Left lung (tissue), 10 donors: ENCODE measurements around the gene ZNF212. TPM values are rescaled to one million over a fixed set of nuclear protein-coding genes. Genes with fewer than 3 reads are reported as not detected.
"Not testable (repeated sequence)": the region's sequence is repeated elsewhere in the genome, so short reads cannot be mapped to it uniquely, and the experiment has no call there.

Experiments
- ATAC-seq: fragments of 200-7000 bp; cut with Tn5 transposase; one replicate; pipeline ENCODE4 v1.9.1; 2020; ENCODE audit warnings: moderate library complexity
- DNase-seq, 4 donors: peaks; one replicate each; pipeline ENCODE4 v3.0.0-alpha.2; 2013 to 2020
- H3K27ac ChIP-seq, 2 donors: fragments of 200-600 bp; sonication (generic) in 1 of 2; one replicate each; pipeline versions ENCODE4 v1.5.0 to v1.8.0; 2020 to 2021
- H3K27me3 ChIP-seq, 2 donors: fragments of 200-600 bp; sonication (generic) in 1 of 2; one replicate each; pipeline versions ENCODE4 v1.5.0 to v1.8.0; 2020 to 2021
- H3K36me3 ChIP-seq, 2 donors: fragments of 200-600 bp; sonication (generic) in 1 of 2; one replicate each; pipeline versions ENCODE4 v1.5.0 to v1.8.0; 2020 to 2021
- H3K4me1 ChIP-seq, 2 donors: fragments of 200-600 bp; one replicate each; pipeline ENCODE4 v1.8.0; 2021
- H3K4me3 ChIP-seq, 2 donors: fragments of 200-600 bp; sonication (generic) in 1 of 2; one replicate each; pipeline versions ENCODE4 v1.5.0 to v1.8.0; 2020 to 2021; ENCODE audit warnings: mild to moderate bottlenecking in 1 of 2
- H3K9me3 ChIP-seq, 2 donors: fragments of 200-600 bp; sonication (generic) in 1 of 2; one replicate each; pipeline versions ENCODE4 v1.5.0 to v1.8.0; 2020 to 2021
- intact Hi-C, 2 donors: fragments of 100-400 bp; cut with DNase I; formaldehyde crosslinking; loops; one replicate each; pipeline versions ENCODE4 v1.11.2 to v1.14.2; 2022
- polyA plus RNA-seq, 6 donors: library from polyadenylated mRNA; unstranded; fragments of 120-200 nt; gene quantifications; one replicate each; pipeline ENCODE4 v1.2.1, GENCODE V29; 2013; ENCODE audit not compliant: insufficient read length in 6 of 6
- total RNA-seq, 2 donors: library from RNA; stranded (reverse); fragmentation: NEBNext Ultra II Directional; extraction: Animal tissue kit (Norgen Biotek cat#: 25700); gene quantifications; one replicate each; pipeline ENCODE4 v1.2.1, GENCODE V29; 2021
- TF ChIP-seq, protein P1 (sequence below), 2 donors: fragments of 200-600 bp; sonication (generic) in 1 of 2; IDR thresholded peaks; one replicate each; pipeline versions ENCODE4 v1.5.0 to v1.8.0; 2021; ENCODE audit warnings: antibody characterized with exemption in 2 of 2
- donor health status: DM: no; HTN: yes; CAD: no.
- donor health status: DM: no; HTN: no; CAD: no.

Gene ZNF212
- total and polyA plus RNA-seq, 8 donors: 7.4 to 18.1 (median 16.0) TPM

DNA sequence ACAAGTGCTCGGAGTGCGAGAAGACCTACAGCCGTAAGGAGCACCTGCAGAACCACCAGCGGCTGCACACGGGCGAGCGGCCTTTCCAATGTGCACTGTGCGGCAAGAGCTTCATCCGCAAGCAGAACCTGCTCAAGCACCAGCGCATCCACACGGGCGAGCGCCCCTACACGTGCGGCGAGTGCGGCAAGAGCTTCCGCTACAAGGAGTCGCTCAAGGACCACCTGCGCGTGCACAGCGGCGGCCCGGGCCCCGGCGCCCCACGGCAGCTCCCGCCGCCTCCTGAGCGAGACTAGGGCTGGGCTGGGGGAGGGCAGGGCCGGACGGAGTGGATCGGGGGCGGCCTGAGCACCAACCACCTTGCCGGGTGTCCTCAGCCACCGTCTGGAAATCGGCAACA, 15.1 kb upstream of the ZNF212 start:
- intact Hi-C loops: no loop called here
- TF ChIP-seq, protein P1, sequence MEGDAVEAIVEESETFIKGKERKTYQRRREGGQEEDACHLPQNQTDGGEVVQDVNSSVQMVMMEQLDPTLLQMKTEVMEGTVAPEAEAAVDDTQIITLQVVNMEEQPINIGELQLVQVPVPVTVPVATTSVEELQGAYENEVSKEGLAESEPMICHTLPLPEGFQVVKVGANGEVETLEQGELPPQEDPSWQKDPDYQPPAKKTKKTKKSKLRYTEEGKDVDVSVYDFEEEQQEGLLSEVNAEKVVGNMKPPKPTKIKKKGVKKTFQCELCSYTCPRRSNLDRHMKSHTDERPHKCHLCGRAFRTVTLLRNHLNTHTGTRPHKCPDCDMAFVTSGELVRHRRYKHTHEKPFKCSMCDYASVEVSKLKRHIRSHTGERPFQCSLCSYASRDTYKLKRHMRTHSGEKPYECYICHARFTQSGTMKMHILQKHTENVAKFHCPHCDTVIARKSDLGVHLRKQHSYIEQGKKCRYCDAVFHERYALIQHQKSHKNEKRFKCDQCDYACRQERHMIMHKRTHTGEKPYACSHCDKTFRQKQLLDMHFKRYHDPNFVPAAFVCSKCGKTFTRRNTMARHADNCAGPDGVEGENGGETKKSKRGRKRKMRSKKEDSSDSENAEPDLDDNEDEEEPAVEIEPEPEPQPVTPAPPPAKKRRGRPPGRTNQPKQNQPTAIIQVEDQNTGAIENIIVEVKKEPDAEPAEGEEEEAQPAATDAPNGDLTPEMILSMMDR (IDR thresholded peaks at IDR 0.05): no peak
- H3K4me3 ChIP-seq: no peak overlapping the region
- no peak overlapping the region for H3K27ac ChIP-seq
- no peaks in the 10 kb centered on the region for H3K9me3 ChIP-seq
- H3K4me1 ChIP-seq: no peaks in the 10 kb centered on the region
- no peak for ATAC-seq
- DNase-seq: no peak
- H3K36me3 ChIP-seq: peaks cover 0 to 68% of the 10 kb centered on the region in 2 donors
- no peaks in the 10 kb centered on the region for H3K27me3 ChIP-seq

- no peaks in the 10 kb centered on the region for H3K4me1 ChIP-seq
- TF ChIP-seq, protein P1 (IDR thresholded peaks at IDR 0.05): no peak
- intact Hi-C loops: no loop called here
- H3K4me3 ChIP-seq: no peak overlapping the region
- DNase-seq (no peak), ATAC-seq (no peak)
- no peaks in the 10 kb centered on the region for H3K27me3 ChIP-seq
- no peaks in the 10 kb centered on the region for H3K9me3 ChIP-seq
- H3K36me3 ChIP-seq: peaks cover 0 to 60% of the 10 kb centered on the region in 2 donors
- H3K27ac ChIP-seq: no peak overlapping the region
Measured at GRCh38 chr7:149225106-149225505, 14.3 kb upstream of the ZNF212 start.

GRCh38 chr7:149225656-149226055, 13.8 kb upstream of the ZNF212 start:
- ATAC-seq: no peak

GRCh38 chr7:149226366-149226765, 13.1 kb upstream of the ZNF212 start:
- intact Hi-C loops, H3K4me1 ChIP-seq, H3K27ac ChIP-seq, H3K27me3 ChIP-seq, H3K9me3 ChIP-seq, DNase-seq, H3K4me3 ChIP-seq, ATAC-seq: not testable (repeated sequence)
- H3K36me3 ChIP-seq: peaks cover 0 to 48% of the 10 kb centered on the region in 2 donors

More at GRCh38 chr7:149225656-149226055, 13.8 kb upstream of the ZNF212 start:
- intact Hi-C loops: no loop called here
- Histone ChIP-seq H3K4me1 (no peaks in the 10 kb centered on the region), H3K4me3 (no peak overlapping the region), H3K27me3 (no peaks in the 10 kb centered on the region), H3K36me3 (peaks cover 0 to 55% of the 10 kb centered on the region in 2 donors), H3K9me3 (no peaks in the 10 kb centered on the region), H3K27ac (no peak overlapping the region)
- no peak for DNase-seq
- TF ChIP-seq, protein P1 (IDR thresholded peaks at IDR 0.05): no peak

DNA sequence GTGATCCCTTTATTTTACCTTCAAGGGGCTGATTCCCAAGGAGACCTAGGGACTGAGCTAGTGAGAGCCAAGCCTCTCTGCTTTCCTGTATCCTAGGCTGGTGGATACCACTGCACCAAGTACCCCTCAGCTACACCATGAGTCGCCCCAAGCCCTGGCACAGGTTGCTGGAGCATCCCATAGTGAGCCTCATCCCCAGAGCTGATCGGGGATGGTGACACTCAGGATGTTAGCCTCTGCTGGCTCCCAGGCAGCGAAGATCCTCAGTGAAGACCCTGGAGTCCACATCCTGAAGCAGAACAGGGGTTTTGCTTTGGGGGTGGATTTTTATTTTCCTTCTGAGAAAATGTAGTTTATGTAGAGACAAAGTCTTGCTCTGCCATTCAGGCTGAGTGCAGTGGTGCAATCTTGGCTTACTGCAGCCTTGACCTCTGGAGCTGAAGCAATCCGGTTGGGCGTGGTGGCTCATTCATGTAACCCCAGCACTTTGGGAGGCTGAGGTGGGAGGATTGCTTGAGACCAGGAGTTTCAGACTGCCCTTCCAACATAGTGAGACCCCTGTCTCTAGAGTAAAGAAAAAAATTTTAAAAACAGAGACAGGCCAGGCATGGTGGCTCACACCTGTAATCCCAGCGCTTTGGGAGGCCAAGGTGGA, 12.5 kb upstream of the ZNF212 start:
- no peaks in the 10 kb centered on the region for H3K9me3 ChIP-seq
- no peaks in the 10 kb centered on the region for H3K27me3 ChIP-seq
- peaks cover 0 to 42% of the 10 kb centered on the region in 2 donors for H3K36me3 ChIP-seq
- no peak overlapping the region for H3K27ac ChIP-seq
- no peak overlapping the region for H3K4me3 ChIP-seq
- intact Hi-C loops: no loop called here
- ATAC-seq (no peak), DNase-seq (no peak)
- TF ChIP-seq, protein P1 (IDR thresholded peaks at IDR 0.05): no peak
- no peaks in the 10 kb centered on the region for H3K4me1 ChIP-seq
